ENCODE measurements around the gene SMPD1. TPM values are rescaled to one million over a fixed set of nuclear protein-coding genes. Genes with fewer than 3 reads are reported as not detected.

The SMPD1 gene
- total RNA-seq, 4 donors from 2014 or later: 27.7 to 67.0 (median 43.2) TPM

DNA sequence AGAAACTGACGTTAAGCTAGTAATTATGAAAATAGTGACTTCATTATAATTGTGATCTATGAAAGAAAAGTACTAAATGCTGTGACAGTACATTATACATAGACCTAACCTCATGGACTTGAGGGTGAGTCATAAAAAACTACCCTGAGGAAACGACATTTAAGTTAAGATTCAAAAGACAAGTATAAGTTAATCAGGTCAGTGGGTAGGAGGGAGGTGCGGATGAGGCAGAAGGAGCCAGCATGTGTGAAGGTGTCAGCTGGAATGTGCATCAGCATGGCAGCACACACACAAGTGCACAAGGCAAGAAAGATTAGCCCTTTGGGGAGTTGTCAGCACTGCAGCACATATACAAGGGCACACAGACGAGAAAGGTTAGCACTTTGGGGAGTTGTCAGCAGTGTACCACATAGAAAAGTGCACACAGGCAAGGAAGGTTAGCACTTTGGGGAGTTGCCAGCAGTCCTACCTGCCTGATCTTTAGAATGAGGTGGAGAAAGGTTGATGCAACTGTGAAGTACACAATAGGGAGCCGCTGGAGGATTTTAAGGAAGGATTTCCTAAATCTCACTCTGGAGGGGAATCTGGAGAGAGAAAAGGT is 38.4 kb upstream of the SMPD1 start:
- DNase-seq: no peak
- intact Hi-C loops (cut with DNase I; ENCODE audit: low total_unique reads): loop anchor here (5.0 kb wide), 1 partner anchor 100 kb away; no protein-coding TSS in a partner anchor
- 62 to 72% methylated on average over 5 of the region's 5 CpGs for WGBS, 2 donors (ENCODE audit: low coverage in 1 of 2)

DNA sequence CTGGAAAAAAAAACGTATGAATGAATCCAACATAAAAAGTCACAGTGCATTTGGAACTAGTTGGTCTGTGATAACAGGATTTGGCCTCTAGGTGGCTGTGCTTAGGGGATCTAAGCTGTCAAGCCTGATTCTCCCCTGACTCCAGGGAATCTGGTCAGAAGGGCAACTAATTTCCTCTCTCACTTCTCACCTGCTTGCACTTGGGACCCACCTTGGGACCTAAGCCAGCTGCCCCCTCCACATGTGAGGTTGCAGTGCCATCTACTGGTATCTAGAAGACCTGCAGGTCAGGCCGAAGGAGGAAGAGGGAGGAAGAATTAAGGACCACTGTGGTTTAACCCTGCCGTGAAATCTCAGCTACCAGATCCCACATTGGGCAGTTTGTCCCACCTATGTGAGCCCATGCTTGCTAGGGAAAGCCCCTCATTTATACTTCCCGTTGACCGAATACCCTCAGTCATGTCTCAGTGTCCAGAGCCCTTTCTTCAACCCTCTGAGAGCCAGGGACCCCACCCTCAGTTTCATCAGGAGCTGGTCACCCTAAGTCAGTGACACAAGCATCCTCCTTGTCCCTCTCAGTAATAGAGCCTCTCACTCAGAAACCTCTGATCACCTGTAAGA is 36.8 kb upstream of the SMPD1 start:
- WGBS, 2 donors (ENCODE audit: low coverage in 1 of 2): 11% methylated on average over 1 to 5 of the region's 5 CpGs
- H3K9me3 ChIP-seq: no peaks in the 10 kb centered on the region
- DNase-seq: peak; percentile 55
- in situ Hi-C loops (cut with MboI; ENCODE audit: low pct_ligation_motif_present in 1 of 4, low pct_unique_long_range_greater_than_20kb in 1 of 4, low sequenced_read_pairs in 3 of 4): loop anchor here in 2 of 4 donors (10.0 kb wide), 1 partner anchor 329 kb away; no protein-coding TSS in a partner anchor
- no peaks in the 10 kb centered on the region for H3K36me3 ChIP-seq
- TF ChIP-seq CTCF (IDR thresholded peaks at IDR 0.05) (peak; percentile 83 to 94 (median 87)), POLR2AphosphoS5 (IDR thresholded peaks at IDR 0.05) (peak in 1 of 3 donors; percentile 21), EP300 (IDR thresholded peaks at IDR 0.05; ENCODE audit: low read depth) (no peak)
- no peaks in the 10 kb centered on the region for H3K27me3 ChIP-seq
- no peak overlapping the region for H3K27ac ChIP-seq
- intact Hi-C loops (cut with DNase I; ENCODE audit: low total_unique reads): loop anchor here (5.0 kb wide), 1 partner anchor 101 kb away; no protein-coding TSS in a partner anchor
- H3K4me3 ChIP-seq: no peak overlapping the region
- H3K4me1 ChIP-seq: peaks cover 0 to 8% (median 0%) of the 10 kb centered on the region in 4 donors

More for the DNA sequence above, 38.4 kb upstream of the SMPD1 start:
- Histone ChIP-seq H3K36me3 (no peaks in the 10 kb centered on the region), H3K27me3 (no peaks in the 10 kb centered on the region), H3K4me1 (peaks cover 0 to 8% (median 0%) of the 10 kb centered on the region in 4 donors), H3K27ac (no peak overlapping the region), H3K4me3 (no peak overlapping the region), H3K9me3 (no peaks in the 10 kb centered on the region)
- TF ChIP-seq CTCF (IDR thresholded peaks at IDR 0.05): no peak
- no peak for TF ChIP-seq POLR2A (IDR thresholded peaks at IDR 0.05)
- no peak for TF ChIP-seq POLR2AphosphoS5 (IDR thresholded peaks at IDR 0.05)
- TF ChIP-seq EP300 (IDR thresholded peaks at IDR 0.05; ENCODE audit: low read depth): no peak
- in situ Hi-C loops (cut with MboI; ENCODE audit: low pct_ligation_motif_present in 1 of 4, low pct_unique_long_range_greater_than_20kb in 1 of 4, low sequenced_read_pairs in 3 of 4): loop anchor here in 2 of 4 donors (10.0 kb wide), 1 partner anchor 327 kb away; no protein-coding TSS in a partner anchor

GRCh38 chr11:6354651-6355485 is 35.4 kb upstream of the SMPD1 start:
- Histone ChIP-seq H3K9me3 (no peaks in the 10 kb centered on the region), H3K4me1 (peaks cover 0 to 8% (median 0%) of the 10 kb centered on the region in 4 donors), H3K4me3 (no peak overlapping the region), H3K27ac (no peak overlapping the region), H3K36me3 (no peaks in the 10 kb centered on the region), H3K27me3 (no peaks in the 10 kb centered on the region)
- WGBS, 2 donors (ENCODE audit: low coverage in 1 of 2): 65% methylated on average over 4 of the region's 4 CpGs; no CpG with 5 or more reads in 1 of the 2 donors
- in situ Hi-C loops (cut with MboI; ENCODE audit: low pct_ligation_motif_present in 1 of 4, low pct_unique_long_range_greater_than_20kb in 1 of 4, low sequenced_read_pairs in 3 of 4) (loop anchor here in 2 of 4 donors (10.0 kb wide), 1 partner anchor 330 kb away; no protein-coding TSS in a partner anchor), intact Hi-C loops (cut with DNase I; ENCODE audit: low total_unique reads) (loop anchor here (5.0 kb wide), 1 partner anchor 103 kb away; no protein-coding TSS in a partner anchor)
- no peak for DNase-seq
- TF ChIP-seq CTCF (IDR thresholded peaks at IDR 0.05) (no peak), POLR2A (IDR thresholded peaks at IDR 0.05) (no peak), EP300 (IDR thresholded peaks at IDR 0.05; ENCODE audit: low read depth) (no peak), POLR2AphosphoS5 (IDR thresholded peaks at IDR 0.05) (no peak)

Data from transverse colon (tissue), 4 donors.